GM21786 (cell line): Measurements from ENCODE around the gene ABCA3.
"Not testable (repeated sequence)": the region's sequence is repeated elsewhere in the genome, so short reads cannot be mapped to it uniquely, and the experiment has no call there.

Source experiments
- ATAC-seq: cut with Tn5 transposase; IDR thresholded peaks from one replicate; pipeline ENCODE4 v1.9.1; 2021; ENCODE audit not compliant: unreplicated experiment

The ABCA3 gene

GRCh38 chr16:2340564-2341455, at the start of gene ABCA3:
Gene ABCA3 (minus strand): TSS chr16:2340728. CDS start chr16:2326466, 14,262 bp downstream.
- ATAC-seq: peak; percentile 73

- no peak for ATAC-seq
Measured at GRCh38 chr16:2388875-2389433, 48.4 kb upstream of the ABCA3 start.

GRCh38 chr16:2388139-2388874, 47.8 kb upstream of the ABCA3 start:
- ATAC-seq: no peak

GRCh38 chr16:2386990-2387389, 46.5 kb upstream of the ABCA3 start:
- no peak for ATAC-seq

GRCh38 chr16:2385982-2386381, 45.5 kb upstream of the ABCA3 start:
- ATAC-seq: not testable (repeated sequence)

- ATAC-seq: no peak
Measured at GRCh38 chr16:2385190-2385836, 44.8 kb upstream of the ABCA3 start.

- ATAC-seq: no peak
Measured at GRCh38 chr16:2384426-2384825, 43.9 kb upstream of the ABCA3 start.

- ATAC-seq: no peak
Measured at GRCh38 chr16:2383501-2383900, 43.0 kb upstream of the ABCA3 start.

GRCh38 chr16:2374644-2375043, 34.1 kb upstream of the ABCA3 start:
- no peak for ATAC-seq

- no peak for ATAC-seq
Measured at GRCh38 chr16:2373176-2373575, 32.6 kb upstream of the ABCA3 start.

GRCh38 chr16:2372684-2373083, 32.2 kb upstream of the ABCA3 start:
- ATAC-seq: no peak

GRCh38 chr16:2371421-2371820, 30.9 kb upstream of the ABCA3 start:
- ATAC-seq: no peak

- ATAC-seq: no peak
Measured at GRCh38 chr16:2370721-2371120, 30.2 kb upstream of the ABCA3 start.

- ATAC-seq: no peak
Measured at GRCh38 chr16:2366660-2367309, 26.3 kb upstream of the ABCA3 start.

GRCh38 chr16:2365397-2366294, 25.1 kb upstream of the ABCA3 start:
- no peak for ATAC-seq

- no peak for ATAC-seq
Measured at GRCh38 chr16:2364638-2365210, 24.2 kb upstream of the ABCA3 start.

GRCh38 chr16:2362218-2362617, 21.7 kb upstream of the ABCA3 start:
- ATAC-seq: no peak

GRCh38 chr16:2361129-2361528, 20.6 kb upstream of the ABCA3 start:
- no peak for ATAC-seq

GRCh38 chr16:2359919-2360318, 19.4 kb upstream of the ABCA3 start:
- ATAC-seq: no peak
